HG03558 (cell line): Measurements from ENCODE around the gene EN1.
A peak's percentile ranks its signal among the peaks of the same experiment; 100 is the strongest.

Experiments used
- ATAC-seq: cut with Tn5 transposase; IDR thresholded peaks from one replicate; pipeline ENCODE4 v1.9.1; 2021; ENCODE audit warnings: moderate number of reproducible peaks; ENCODE audit not compliant: unreplicated experiment; ENCODE audit errors: extremely low read depth

EN1 gene

DNA sequence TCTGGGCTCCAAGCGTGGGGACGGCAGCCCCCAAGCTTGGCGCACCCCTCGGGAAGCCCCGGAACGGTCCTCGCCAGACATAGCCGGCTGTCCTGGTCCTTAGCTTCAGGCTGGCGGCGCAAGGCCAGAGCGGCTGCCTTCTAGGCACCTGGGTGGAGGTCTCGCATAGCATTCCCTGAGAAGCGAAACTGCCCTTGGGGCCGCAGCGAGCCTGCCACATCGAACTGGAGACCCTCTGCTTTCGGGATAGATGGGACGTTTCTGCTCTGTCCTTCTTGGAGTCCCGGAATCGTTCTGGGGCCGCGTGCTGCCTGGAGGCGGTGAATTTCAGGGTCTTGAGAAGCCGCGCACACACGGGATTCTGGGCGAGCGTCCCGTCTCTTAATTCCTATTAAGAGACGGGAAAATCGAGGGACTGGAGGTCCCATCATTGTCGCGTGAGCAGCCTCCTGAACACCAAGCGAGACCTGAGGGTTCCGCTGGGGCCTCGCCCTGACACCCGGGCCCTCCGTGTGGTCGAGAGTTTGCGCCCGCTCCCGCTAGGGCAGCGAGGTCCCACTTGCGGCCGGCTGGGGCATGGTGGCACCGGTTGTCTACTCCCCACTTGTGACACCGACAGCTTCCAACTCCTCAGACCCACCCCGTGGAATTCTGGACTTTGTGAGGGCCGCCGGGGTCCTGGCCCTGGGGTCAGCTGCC, 9.7 kb upstream of the EN1 start:
- ATAC-seq: no peak

DNA sequence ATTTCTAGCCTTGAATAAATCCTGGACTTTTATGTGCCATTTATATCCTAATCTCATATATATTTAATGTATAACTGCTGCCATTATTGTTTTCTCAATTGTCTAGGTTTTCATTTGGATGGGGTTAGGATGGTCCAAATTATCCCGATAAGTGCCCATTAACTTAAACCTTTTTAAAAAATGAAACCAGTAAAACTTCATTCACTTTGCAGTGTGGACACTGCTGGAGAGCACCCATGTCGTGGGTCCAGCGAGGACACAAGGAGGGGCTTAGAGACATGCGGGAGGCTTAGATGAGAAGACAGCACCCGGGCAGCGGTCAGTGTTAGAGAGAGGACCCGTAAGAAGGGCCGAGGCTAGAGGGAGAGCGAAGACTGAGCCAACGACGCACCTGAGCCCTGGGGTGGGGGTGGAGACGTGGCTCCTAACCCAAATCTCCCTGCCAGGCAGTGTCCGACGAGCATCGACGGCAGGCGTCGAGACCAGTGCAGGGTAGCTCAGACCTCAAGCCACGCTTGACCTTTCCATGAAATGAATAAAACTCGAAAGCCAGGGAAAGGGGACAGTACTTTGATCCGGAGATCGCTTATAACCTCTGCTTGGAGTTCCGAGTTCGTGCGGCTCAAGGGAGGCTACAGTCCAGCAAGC, 9.0 kb upstream of the EN1 start:
- no peak for ATAC-seq

DNA sequence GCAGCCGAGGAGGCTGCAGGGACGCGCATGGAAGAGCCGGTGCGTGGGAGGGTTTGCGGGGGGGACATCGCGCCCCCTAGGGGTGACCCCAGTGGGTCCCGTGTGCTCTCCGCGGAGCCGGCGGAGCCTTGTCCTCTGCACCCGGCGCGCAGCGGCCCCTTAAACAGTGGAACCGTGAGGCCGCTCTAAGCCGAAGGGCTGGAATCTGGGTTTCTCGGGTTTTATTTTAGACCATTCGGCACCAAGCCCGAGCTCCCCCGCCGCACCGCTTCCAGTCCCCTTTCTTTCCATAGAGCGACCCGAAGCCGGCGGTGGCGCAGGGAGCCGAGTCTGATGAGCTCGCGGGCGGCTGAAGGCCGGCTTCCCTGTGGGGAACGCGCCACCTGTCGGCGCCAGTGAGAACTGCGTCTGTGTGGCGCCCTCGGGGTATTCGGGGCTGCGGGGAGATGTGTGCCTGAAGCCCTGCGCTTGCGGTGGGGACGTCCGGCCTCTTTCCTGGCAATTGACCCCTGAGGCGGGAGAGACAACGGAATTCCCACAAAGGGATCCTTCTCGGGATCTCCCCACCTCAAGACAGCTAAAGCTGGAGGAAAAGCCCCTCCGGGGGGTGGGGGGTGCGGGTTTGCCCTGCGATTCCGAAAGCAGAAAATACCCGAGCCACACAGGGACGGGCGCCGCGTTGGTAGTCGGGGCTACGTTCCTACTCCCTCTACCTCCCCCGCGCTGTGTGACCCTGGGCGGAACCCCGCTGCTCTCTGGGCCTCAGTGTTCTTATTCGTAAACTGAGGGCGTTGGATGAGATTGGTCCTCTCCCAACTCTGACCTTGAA, 8.2 kb upstream of the EN1 start:
- peak; percentile 74 for ATAC-seq

DNA sequence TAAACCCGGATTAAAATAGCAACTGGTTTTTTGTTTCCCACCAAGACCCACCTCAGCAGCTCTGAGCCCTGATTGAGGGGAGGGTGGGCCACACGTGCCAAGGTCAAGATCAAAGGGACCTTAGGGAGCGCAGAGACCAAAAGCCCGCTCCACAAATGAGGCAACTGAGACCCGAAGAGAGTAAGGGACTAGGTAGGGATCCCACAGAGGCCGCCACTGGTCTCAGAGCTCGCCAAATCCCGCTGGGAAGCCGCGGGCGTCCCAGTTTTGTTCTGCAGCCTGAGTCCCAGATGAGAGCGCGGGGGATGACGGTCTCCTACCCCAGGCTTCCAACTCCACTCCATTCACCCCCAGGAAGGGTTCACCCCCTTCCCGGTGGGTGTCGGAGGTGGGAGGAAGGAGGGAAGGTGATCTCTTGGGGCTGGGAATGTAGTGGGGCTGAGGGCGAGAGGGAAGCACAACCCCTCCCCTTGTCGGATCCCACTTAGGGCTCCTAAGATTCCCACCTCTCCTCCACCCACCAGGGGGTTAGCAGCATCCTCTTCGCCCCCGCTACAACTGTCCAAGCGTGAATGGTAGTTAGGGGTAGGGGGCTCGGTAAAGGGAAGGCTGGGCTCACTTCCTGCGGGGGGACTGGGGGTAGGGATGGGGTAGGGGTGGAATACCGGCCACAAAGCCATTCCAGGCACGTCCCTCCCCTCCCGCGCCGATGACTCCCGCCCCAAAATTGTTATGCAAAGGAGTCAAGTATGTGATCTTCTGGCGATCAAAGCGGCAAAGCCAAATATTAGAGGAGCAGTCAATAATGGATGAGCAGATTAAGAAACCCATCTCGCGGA, 7.3 kb upstream of the EN1 start:
- no peak for ATAC-seq

DNA sequence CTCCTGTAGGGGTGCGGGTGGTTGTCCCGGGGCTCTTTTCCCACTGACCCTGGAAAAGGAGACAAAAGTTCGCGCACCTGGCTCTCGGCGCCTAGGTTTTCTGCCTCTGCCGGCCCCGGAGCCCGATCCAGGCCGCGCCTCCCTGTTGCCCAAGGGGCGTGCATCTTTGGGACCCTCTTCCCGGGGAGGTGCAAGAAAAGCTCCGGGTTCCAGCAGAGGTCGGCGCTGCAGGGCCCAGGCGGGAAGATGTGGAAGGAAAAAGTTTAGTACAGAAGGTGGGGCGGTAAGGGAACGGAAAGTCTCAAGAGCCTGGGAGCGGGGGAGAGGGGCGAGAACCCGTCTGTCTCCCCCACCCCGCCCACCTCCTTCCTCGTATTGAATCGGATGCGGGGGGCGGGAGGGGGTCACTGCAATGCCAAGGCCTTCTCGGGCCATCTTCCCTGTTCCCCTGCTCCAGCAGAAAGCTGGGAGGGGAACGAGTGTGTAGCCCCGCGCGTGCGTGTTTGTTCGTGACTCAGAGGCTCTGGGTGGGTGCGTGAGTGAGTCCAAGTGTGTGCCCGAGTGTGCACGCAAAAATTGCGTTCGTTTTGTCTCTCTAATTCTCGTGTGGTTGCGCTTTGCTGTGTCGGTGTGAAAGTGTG, 6.3 kb upstream of the EN1 start:
- no peak for ATAC-seq

DNA sequence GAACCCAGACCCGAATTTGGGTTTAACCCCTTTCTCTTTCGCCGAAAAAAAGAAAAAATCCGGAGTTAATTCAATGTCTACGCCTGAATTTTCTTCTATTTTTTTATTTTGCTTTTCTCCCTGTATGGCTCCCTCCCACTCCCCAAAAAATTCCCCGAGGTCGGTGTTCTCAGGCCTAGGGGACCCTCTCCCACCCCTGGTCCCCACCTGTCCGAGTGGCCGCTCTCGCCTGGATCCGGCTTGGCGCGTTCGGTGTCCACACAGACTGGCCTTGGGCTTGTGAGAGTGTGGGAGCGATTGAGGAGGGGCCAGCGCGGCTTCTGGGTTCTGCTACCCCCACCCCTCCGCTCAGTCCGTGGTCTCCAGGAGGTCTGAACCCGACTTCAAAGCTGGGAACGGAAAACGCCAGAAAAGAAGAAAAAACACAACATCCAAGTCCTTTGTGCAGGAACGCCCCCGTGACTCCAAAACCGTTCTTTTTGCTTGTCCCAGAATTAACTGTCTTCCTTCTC, 5.7 kb upstream of the EN1 start:
- ATAC-seq: no peak

DNA sequence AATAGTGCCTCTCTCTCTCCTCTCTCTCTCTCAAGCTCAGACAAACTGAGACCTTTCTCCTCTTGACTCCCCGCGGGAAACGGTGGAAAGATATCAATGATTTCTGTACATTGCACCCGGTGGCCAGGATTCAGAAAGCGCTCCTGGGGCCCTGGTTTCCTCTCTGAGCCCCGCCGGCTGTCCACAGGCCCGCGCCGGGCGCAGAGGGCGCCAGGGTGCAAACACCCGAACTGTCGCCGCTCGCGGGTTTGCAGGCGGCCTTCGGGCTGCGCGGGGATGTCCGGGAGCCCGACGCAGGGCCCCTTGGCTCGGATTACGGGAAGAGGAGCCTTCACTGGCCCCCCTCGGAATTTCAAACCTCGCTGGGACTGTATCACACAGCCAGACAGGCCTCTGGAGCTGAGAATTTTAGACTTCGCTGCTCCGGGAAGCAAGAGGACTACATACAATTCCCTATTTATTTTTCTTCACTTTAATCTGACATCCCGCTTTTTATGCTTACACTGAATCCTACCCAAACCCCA, 5.2 kb upstream of the EN1 start:
- ATAC-seq: no peak

DNA sequence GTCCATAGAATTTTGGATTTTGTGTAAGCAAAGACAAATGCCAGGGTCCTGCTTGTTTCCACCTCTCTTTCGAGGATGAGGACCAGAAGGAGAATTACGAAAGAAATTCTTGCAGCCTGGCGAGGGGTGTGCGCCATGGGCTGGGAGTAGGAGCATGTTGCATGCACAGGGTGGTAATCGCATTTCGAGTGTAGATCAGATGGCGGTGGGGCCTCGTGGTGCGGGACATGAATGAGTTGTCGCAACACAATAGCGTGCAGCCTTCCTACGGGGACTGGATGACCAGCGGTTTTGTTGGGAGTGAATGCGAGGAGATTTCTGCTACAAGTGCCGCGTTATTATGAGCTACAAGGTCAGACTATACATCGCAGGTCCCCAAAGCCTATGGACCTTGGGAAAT, 4.2 kb upstream of the EN1 start:
- ATAC-seq: no peak

DNA sequence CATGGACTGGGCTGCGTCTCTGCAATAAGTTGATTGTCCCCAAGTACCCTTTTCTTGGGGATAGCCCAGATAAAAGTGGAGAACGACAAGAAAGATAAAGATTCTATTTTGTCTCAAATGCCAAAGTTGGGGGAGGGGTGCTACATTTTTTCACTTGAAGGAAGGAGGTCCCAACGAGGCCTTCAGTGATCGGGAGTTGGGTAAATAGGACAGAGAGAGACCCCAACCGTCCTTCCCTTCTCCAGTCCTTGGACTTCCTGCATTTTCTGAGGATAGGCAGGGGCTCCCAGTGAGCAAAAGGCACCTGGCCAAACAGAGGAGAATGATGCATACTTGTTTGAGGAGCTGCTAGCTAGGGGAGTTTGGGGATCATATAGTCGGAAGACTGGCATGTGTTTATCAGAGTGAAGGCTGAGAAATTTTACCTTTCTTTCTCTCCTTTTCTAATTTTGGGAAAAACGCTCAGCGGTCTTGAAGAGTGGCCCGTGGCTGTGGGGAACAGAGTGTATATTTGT, 3.5 kb upstream of the EN1 start:
- ATAC-seq: no peak

DNA sequence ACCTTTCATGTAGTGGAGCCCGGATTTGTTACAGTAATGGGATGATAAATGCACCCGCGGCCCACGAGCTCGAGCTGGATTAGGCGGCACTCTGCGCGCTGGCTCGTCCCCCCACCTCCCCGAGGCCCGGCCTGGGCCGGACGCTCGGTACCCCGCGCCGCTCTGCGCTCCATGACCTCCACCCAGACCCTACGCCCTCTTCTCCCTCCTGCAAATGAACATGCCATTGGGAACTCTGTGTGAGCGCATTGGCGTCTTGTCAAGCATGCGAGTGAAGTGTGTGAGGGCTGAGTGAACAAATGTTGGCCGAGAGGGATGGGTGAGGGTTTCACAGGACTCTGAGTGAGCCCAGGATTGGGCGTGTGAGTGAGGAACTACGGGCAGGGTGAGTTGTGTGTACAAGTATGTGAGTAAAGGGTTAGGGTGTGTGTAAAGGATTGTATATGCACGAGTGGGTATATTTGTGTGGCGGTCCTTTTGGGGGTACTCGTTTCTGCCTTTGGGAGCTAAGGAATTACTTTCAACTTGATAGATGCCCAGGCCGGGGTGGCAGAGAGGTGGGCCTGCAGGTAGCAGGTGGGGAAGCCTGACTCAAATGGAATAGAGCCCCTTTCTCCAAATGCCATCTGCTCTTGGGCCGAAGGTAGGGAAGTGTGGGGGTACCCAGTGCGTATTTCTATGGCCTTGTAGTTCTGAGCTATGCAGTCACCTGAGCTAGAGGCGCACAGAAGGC, 2.9 kb upstream of the EN1 start:
- no peak for ATAC-seq

DNA sequence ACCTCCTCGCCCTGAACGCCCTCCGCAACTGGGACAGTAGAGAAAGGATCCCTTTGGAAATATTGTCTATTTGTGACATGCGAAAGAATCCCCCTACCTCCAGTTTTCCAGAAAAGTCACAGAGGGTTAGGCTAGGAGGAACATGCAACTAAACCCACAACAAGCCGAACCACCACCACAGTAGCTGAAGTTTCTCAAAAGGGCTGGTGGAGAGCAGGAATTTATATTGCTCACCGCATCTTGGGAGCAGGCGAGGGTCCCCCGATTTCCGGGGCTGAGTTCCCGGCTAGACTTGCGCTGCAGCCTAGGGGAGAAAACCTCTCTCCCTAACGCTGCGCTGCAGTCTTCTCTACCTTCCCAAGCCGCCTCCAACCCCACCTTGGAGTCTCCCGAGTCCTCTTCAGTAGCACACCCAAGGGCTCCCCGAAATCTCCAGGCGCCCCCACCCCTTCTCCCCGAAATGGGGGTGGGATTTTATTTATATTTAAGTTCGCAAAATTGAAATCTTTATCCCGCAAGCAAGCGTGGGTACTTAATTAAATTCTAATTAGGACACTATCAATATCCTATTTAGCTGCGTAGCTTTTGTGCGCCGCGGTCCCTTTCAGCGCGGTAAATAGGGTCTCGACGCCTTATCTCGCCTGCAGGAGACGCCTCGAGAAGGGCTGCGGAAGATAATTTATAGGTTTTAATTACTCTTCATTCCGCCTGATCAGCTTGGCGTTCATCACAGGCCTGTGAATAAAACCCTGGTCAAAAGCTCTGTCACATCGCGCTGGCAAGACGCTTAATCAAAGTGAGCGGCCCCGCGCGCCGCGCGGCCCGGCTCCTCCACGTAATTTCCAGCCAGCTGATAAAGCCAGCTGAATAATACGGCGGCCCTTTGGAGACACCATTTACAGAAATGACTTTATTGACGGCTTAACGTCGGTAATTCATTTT, 2.0 kb upstream of the EN1 start:
- no peak for ATAC-seq

DNA sequence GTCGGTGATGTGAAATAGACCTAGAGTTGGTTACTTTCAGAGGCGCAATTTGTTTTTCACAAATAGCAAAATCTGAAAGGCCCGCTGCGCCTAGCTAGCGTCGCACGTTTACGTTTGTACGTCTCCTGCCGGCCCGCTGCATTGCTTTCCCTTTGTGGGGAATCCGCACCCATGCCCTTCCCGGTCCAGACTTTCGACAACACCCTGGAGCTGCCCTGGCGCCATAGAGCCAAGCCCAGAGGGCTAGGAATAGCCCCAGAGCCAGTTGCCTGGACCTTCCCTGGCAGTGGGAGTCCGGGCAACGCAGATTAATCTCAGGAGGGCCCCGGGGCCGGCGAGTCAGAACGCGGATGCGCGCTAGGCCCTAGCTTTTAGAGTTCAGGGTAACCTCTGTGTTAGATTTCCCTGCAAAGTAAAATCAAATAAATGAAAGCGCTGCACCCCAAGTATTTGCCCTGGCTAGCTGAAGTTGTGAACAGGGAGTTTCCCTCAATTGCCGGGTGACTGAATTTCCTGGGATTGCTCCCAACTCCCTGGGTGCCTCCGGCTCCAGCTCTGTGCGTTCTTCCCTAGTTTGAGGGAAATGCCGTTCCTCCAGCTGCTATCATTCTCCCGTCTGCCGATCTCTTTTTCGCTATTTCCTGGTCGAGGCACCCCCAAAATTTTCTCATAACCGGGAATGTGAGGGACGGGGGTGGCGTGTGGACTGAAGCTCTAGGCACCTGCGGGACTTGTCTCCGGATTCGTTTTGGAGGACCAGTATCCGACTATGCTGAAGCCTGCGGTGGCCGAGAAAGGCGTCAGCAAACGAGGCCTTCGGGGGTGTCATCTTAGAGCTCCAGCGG, 1.2 kb upstream of the EN1 start:
- ATAC-seq: no peak

DNA sequence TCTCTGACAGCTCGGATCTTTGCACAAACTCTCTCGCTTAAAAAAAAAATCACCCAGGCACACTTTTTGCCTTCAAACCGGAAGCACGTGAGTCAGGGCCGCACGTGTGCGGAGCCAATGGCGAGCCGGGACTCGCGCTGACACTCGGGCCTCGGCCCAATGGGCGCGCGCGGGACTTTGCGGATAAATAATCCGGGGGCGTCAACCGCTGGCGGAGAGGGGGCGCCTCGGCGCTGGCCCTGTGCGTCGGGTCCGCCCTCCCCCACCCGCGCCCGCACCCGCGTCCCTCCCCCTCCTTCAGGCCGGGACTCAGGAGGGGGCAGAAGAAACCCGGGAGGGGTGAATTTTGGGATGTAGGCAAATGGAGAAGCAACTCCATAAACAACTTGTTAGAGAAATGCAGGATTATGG, 319 bp upstream of the EN1 start:
- ATAC-seq: no peak

DNA sequence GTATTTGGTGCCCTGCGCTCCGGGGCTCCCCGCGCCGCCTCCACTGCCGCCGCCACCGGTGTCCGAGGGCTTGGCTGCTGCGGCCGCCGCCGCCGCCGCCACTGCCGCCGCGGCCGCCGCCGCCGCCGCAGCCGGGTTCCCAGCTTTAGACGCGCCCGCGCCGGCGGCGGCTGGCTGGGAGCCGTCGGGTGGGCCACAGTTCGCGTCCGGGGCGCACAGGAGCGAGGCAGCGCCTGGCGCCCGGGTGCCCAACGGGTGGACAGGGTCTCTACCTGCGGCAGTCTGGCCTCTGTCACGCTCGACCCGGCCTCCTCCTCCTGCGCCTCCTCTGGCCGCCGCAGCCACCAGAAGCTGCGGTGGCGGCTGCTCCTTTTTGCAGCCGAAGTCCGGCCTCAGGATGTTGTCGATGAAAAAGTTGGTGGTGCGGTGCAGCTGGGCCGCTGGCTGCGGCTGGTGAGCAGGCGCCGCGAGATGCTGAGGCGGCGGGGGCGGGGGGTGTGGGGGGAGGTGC, 951 bp downstream of the EN1 start:
- no peak for ATAC-seq

DNA sequence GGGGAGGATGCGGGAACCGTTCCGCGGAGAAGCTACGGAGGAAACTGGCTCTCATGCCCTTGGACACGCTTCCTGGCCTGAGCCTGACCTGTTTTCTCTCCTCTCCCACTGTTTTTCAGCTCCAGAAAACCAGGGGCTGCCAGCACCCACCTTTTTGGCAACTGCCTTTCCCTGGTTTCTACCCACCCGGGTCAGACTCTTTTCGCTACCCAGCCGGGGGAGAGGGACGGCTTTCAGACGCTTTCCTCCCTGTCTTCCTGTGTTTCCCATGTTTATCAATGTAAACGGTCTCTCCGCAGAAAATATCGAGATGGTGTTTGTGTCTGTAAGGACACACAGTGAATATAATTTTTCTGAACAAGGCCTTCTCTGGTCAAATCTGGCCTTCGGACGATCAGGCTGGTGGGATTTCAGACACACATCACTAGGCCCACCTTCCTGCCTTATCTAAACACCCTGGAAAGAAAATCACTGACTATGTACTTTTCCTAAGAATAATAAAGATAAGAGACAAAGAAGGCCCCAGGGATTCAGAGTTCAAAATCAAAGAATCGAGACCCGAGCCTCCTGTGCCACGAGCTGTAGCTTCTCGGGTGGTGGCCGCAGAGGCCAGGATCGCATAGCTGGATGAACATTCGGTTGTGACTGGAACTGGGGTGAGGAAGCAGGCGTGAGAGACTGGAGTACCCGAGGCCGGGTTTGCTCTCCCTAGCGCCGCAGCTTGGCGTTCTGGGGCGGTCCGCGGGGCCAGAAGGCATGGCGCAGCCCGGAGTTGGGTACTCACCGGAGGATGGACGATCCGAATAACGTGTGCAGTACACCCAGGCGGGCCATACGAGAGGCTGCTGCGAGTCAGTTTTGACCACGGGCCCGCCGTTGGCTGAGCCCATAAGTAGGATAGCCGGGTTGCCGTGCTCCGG, 1.7 kb downstream of the EN1 start:
- no peak for ATAC-seq
